OCI-LY1 (cell line): ENCODE data around the gene BACH2.

Experiments used
- H2AFZ ChIP-seq: fragments of 200-600 bp; sonication (generic), shearing (Covaris generic); 2 replicates; pipeline ENCODE4 v1.6.0; 2014; ENCODE audit warnings: antibody characterized with exemption, mild to moderate bottlenecking, low read length
- H3F3A ChIP-seq: fragments of 200-600 bp; sonication (generic), shearing (Covaris generic); 2 replicates; pipeline ENCODE4 v1.6.0; 2014; ENCODE audit warnings: mild to moderate bottlenecking, antibody characterized with exemption, low read length, moderate library complexity; ENCODE audit not compliant: insufficient read depth
- H3K27ac ChIP-seq: fragments of 200-600 bp; sonication (generic); 2 replicates; pipeline ENCODE4 v1.5.1; 2014; ENCODE audit warnings: low read length, mixed run types, mild to moderate bottlenecking, low read depth; ENCODE audit not compliant: poor library complexity, severe bottlenecking
- H3K27me3 ChIP-seq: fragments of 200-600 bp; sonication (generic); 2 replicates; pipeline ENCODE4 v1.6.0; 2014; ENCODE audit warnings: antibody characterized with exemption, mild to moderate bottlenecking, low read length, moderate library complexity; ENCODE audit not compliant: insufficient read depth
- H3K36me3 ChIP-seq: fragments of 200-600 bp; sonication (generic); 2 replicates; pipeline ENCODE4 v1.6.1; 2014; ENCODE audit warnings: mild to moderate bottlenecking, antibody characterized with exemption, low read length, moderate library complexity, mixed read lengths; ENCODE audit not compliant: insufficient read depth
- H3K4me1 ChIP-seq: fragments of 200-600 bp; sonication (generic); 2 replicates; pipeline ENCODE4 v1.5.1; 2014; ENCODE audit warnings: mild to moderate bottlenecking, low read length, moderate library complexity; ENCODE audit not compliant: insufficient read depth, severe bottlenecking
- H3K4me2 ChIP-seq: fragments of 200-600 bp; sonication (generic), shearing (Covaris generic); 2 replicates; pipeline ENCODE4 v1.6.1; 2014; ENCODE audit warnings: low read length
- H3K4me3 ChIP-seq: fragments of 200-600 bp; sonication (generic); 2 replicates; pipeline ENCODE4 v1.5.1; 2014; ENCODE audit warnings: low read length, low read depth, mild to moderate bottlenecking, mixed read lengths; ENCODE audit not compliant: poor library complexity, severe bottlenecking
- H3K79me2 ChIP-seq: fragments of 200-600 bp; shearing (Covaris generic); 2 replicates; pipeline ENCODE4 v1.6.1; 2016; ENCODE audit warnings: mixed run types, low read length, mixed read lengths; ENCODE audit not compliant: insufficient read depth
- H3K9ac ChIP-seq: fragments of 200-600 bp; sonication (generic), shearing (Covaris generic); 2 replicates; pipeline ENCODE4 v1.6.1; 2014; ENCODE audit warnings: mild to moderate bottlenecking, low read length, mixed read lengths
- H3K9me2 ChIP-seq: fragments of 200-600 bp; sonication (generic), shearing (Covaris generic); 2 replicates; pipeline ENCODE4 v1.6.1; 2014; ENCODE audit warnings: low read depth, mild to moderate bottlenecking, low read length, mixed read lengths
- H3K9me3 ChIP-seq: fragments of 200-600 bp; shearing (Covaris generic); 2 replicates; pipeline ENCODE4 v1.6.1; 2014; ENCODE audit warnings: low read length, mixed read lengths
- H4K20me1 ChIP-seq: fragments of 200-600 bp; sonication (generic), shearing (Covaris generic); 2 replicates; pipeline ENCODE4 v1.6.0; 2016; ENCODE audit warnings: mild to moderate bottlenecking, low read length; ENCODE audit not compliant: insufficient read depth
- CTCF ChIP-seq: fragments of 200-600 bp; sonication (generic), shearing (Covaris generic); IDR thresholded peaks from 2 replicates; pipeline ENCODE4 v1.5.1; 2017; ENCODE audit warnings: mild to moderate bottlenecking, antibody characterized with exemption, low read length, moderate library complexity, mixed read lengths
- EZH2 ChIP-seq: fragments of 200-600 bp; sonication (generic), shearing (Covaris generic); IDR thresholded peaks from 2 replicates; pipeline ENCODE4 v1.8.0; 2017; ENCODE audit warnings: borderline replicate concordance, mixed run types, mild to moderate bottlenecking, antibody characterized with exemption, low read length, moderate library complexity, mixed read lengths

The BACH2 gene

GRCh38 chr6:89961481-89961880 is 335.2 kb downstream of the BACH2 start:
- Histone ChIP-seq H3K27me3 (no peaks in the 10 kb centered on the region), H3K36me3 (peaks cover 91% of the 10 kb centered on the region), H3K9ac (no peak overlapping the region), H4K20me1 (no peaks in the 10 kb centered on the region), H3K4me1 (no peaks in the 10 kb centered on the region), H3K4me3 (no peak overlapping the region), H3K4me2 (no peak overlapping the region), H3K9me2 (no peaks in the 10 kb centered on the region), H3K27ac (no peak overlapping the region), H3F3A (no peaks in the 10 kb centered on the region; the same call in 1 of the 2 replicates), H3K79me2 (no peaks in the 10 kb centered on the region), H3K9me3 (no peaks in the 10 kb centered on the region), H2AFZ (no peak overlapping the region)
- TF ChIP-seq EZH2 (no peak), CTCF (no peak)

DNA sequence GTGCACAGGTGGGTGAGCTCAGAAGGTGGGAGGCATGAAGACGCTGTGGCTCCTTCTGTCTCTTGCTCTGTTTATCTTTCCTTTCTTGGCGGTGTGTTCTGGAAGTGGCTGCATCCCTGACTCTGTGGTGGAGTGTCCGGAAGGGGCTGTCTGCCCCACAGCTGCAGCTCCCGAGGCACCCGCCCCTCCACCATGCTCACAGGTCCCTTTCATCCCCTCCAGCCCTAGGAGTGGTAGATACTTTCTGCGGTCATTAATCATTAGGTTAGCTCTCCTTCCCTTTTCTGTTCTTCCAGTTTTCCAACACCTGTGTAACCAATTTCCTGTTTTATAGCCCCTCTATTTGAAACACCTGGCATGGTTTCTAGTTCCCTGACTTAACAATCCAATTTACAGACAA is 336.8 kb downstream of the BACH2 start:
- H3K4me3 ChIP-seq, result no peak overlapping the region
- H3K4me1 ChIP-seq, result no peaks in the 10 kb centered on the region
- H3K27ac ChIP-seq, result no peak overlapping the region
- H3K27me3 ChIP-seq, result no peaks in the 10 kb centered on the region
- H3K79me2 ChIP-seq, result no peaks in the 10 kb centered on the region
- peaks cover 91% of the 10 kb centered on the region for H3K36me3 ChIP-seq
- H3K9me3 ChIP-seq, result no peaks in the 10 kb centered on the region
- H3K4me2 ChIP-seq, result no peak overlapping the region
- H2AFZ ChIP-seq, result no peak overlapping the region
- no peak overlapping the region for H3K9ac ChIP-seq
- TF ChIP-seq CTCF (no peak), EZH2 (no peak)
- no peaks in the 10 kb centered on the region for H3K9me2 ChIP-seq
- no peaks in the 10 kb centered on the region; the same call in 1 of the 2 replicates for H3F3A ChIP-seq
- H4K20me1 ChIP-seq, result no peaks in the 10 kb centered on the region

DNA sequence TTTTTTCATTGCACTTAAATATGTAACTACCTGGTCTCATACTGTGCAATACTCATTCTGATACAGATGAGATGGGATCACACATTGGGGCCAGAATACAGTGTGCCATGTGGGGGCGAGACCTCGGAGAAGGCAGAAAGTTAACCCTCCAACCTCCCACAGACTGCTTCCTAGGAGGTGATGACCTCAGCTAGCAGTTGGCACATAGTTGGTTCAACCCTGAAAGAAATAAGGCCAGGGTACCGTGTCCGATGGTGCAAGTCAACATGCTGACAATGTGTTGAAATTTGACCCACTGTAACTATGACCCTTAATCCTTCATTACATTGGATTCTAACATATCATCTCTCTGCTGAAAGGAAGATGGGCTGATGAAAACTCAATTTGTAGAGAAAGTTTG is 340.5 kb downstream of the BACH2 start:
- H3K4me1 ChIP-seq, result no peaks in the 10 kb centered on the region
- H3K9me3 ChIP-seq, result no peaks in the 10 kb centered on the region
- H3F3A ChIP-seq, result no peaks in the 10 kb centered on the region
- H2AFZ ChIP-seq, result no peak overlapping the region
- TF ChIP-seq EZH2 (no peak), CTCF (no peak)
- H3K27ac ChIP-seq, result no peak overlapping the region
- H4K20me1 ChIP-seq, result no peaks in the 10 kb centered on the region
- peaks cover 93% of the 10 kb centered on the region for H3K36me3 ChIP-seq
- H3K9ac ChIP-seq, result no peak overlapping the region
- no peak overlapping the region for H3K4me2 ChIP-seq
- no peaks in the 10 kb centered on the region for H3K9me2 ChIP-seq
- no peaks in the 10 kb centered on the region for H3K27me3 ChIP-seq
- H3K79me2 ChIP-seq, result no peaks in the 10 kb centered on the region
- no peak overlapping the region for H3K4me3 ChIP-seq
